HepG2 (cell line): Measurements from ENCODE around the gene PGR. TPM values are rescaled to one million over a fixed set of nuclear protein-coding genes. Genes with fewer than 3 reads are reported as not detected.

Experiments used
- ATAC-seq: fragments of 200-7000 bp; cut with Tn5 transposase; 3 replicates; pipeline ENCODE4 v1.9.1; 2020; ENCODE audit warnings: mild to moderate bottlenecking, moderate library complexity
- BruUV-seq: library from RNA; stranded (reverse); fragments of 400-500 nt; replicated peaks from 2 replicates; lab custom pipeline; 2021; lab: Mats Ljungman, UMichigan
- CTCF ChIA-PET: fragments of 300-600 bp; formaldehyde crosslinking; extraction: SDS; loops from one replicate; lab custom pipeline; 2021; ENCODE audit warnings: low total read pairs, inconsistent platforms, low intra/inter-chr PET ratio; lab: Yijun Ruan, JAX
- POLR2A ChIA-PET: fragments of 350-600 bp; sonication (Branson Sonifier 250); formaldehyde crosslinking; loops from one replicate; lab custom pipeline; 2020; ENCODE audit warnings: antibody characterized with exemption, inconsistent platforms; lab: Yijun Ruan, JAX
- DNase-seq: peaks from one replicate; pipeline ENCODE4 v3.0.0-alpha.2; 2015; ENCODE audit warnings: low spot score
- FAIRE-seq: peaks from 3 replicates; lab custom pipeline; 2011; peaks lifted over from hg19 to GRCh38; lab: Jason Lieb, UNC
- H2AFZ ChIP-seq: one replicate; pipeline ENCODE4 v1.6.1; 2011; ENCODE audit warnings: low read length, inconsistent platforms
- H3K27ac ChIP-seq: fragments of 300-600 bp; 3 replicates; pipeline ENCODE4 v1.8.0; 2011; ENCODE audit warnings: mixed run types, mild to moderate bottlenecking, mixed read lengths, low read length, inconsistent platforms; ENCODE audit not compliant: insufficient read depth; ENCODE audit errors: extremely low read length
- H3K27me3 ChIP-seq, 2 experiments: fragments of 200-600 bp in 1 of 2; 2 replicates in 1 of 2; 3 replicates in 1 of 2; pipeline versions ENCODE4 v1.6.0 to v1.8.0; 2011; ENCODE audit warnings: low read length in 2 of 2, mild to moderate bottlenecking in 2 of 2, moderate library complexity in 2 of 2, inconsistent platforms in 1 of 2; ENCODE audit not compliant: insufficient read depth in 2 of 2, control insufficient read depth in 1 of 2
- H3K36me3 ChIP-seq, 2 experiments: fragments of 200-600 bp in 1 of 2; replicated peaks in 1 of 2; 2 replicates in 1 of 2; 3 replicates in 1 of 2; pipeline versions ENCODE4 v1.5.1 to v1.8.0; 2011; ENCODE audit warnings: low read length in 2 of 2, inconsistent platforms in 1 of 2; ENCODE audit not compliant: insufficient read depth in 2 of 2, control insufficient read depth in 1 of 2
- H3K4me1 ChIP-seq: 2 replicates; pipeline ENCODE4 v1.5.1; 2012; ENCODE audit warnings: low read length, inconsistent platforms; ENCODE audit not compliant: insufficient read depth
- H3K4me2 ChIP-seq: 2 replicates; pipeline ENCODE4 v1.6.0; 2011; ENCODE audit warnings: low read depth, low read length, inconsistent platforms
- H3K4me3 ChIP-seq, 3 experiments: fragments of 200-600 bp in 1 of 3; sonication (generic), shearing (Covaris generic) in 1 of 3; replicated peaks in 1 of 3; 2 replicates each; pipeline ENCODE4 v1.5.1; 2011 to 2016; ENCODE audit warnings: low read length in 3 of 3, inconsistent platforms in 2 of 3, low read depth in 2 of 3, mild to moderate bottlenecking in 2 of 3, control low read depth in 1 of 3, mixed read lengths in 1 of 3; ENCODE audit not compliant: insufficient read depth in 1 of 3
- H3K79me2 ChIP-seq: one replicate; pipeline ENCODE4 v1.6.1; 2011; ENCODE audit warnings: low read length, inconsistent platforms; ENCODE audit not compliant: insufficient read depth
- H3K9ac ChIP-seq: 2 replicates; pipeline ENCODE4 v1.6.0; 2011; ENCODE audit warnings: mild to moderate bottlenecking, low read depth, low read length, inconsistent platforms; ENCODE audit not compliant: insufficient read depth
- H3K9me3 ChIP-seq: 2 replicates; pipeline ENCODE4 v1.5.1; 2012; ENCODE audit warnings: mild to moderate bottlenecking, low read length
- H4K20me1 ChIP-seq: 2 replicates; pipeline ENCODE4 v1.6.0; 2011; ENCODE audit warnings: inconsistent platforms, mild to moderate bottlenecking, low read length, moderate library complexity; ENCODE audit not compliant: insufficient read depth
- CC2D1A ChIP-seq: sonication (generic); formaldehyde crosslinking; IDR thresholded peaks from 2 replicates; pipeline ENCODE4 v1.8.1; 2023; ENCODE audit warnings: mild to moderate bottlenecking, missing genetic modification reagents
- E2F2 ChIP-seq: sonication (generic); formaldehyde crosslinking; IDR thresholded peaks from 2 replicates; pipeline ENCODE4 v1.4.0; 2020; ENCODE audit warnings: missing genetic modification reagents, borderline replicate concordance
- SCMH1 ChIP-seq: sonication (generic); formaldehyde crosslinking; IDR thresholded peaks from 2 replicates; pipeline ENCODE4 v1.9.0; 2021; ENCODE audit warnings: missing genetic modification reagents, mild to moderate bottlenecking, borderline replicate concordance
- SRF ChIP-seq: IDR thresholded peaks from 2 replicates; pipeline ENCODE4 v1.6.1; 2011; ENCODE audit warnings: mild to moderate bottlenecking, low read depth, low read length, moderate library complexity
- TFE3 ChIP-seq: IDR thresholded peaks from 2 replicates; pipeline ENCODE4 v1.6.1; 2016
- ZNF446 ChIP-seq: sonication (generic); formaldehyde crosslinking; IDR thresholded peaks from 2 replicates; pipeline ENCODE4 v1.5.0; 2020; ENCODE audit warnings: mild to moderate bottlenecking, missing genetic modification reagents
- ZNF503 ChIP-seq: sonication (generic); formaldehyde crosslinking; IDR thresholded peaks from 2 replicates; pipeline ENCODE4 v1.4.0; 2020; ENCODE audit warnings: missing genetic modification reagents
- ZSCAN30 ChIP-seq: sonication (generic); formaldehyde crosslinking; IDR thresholded peaks from 2 replicates; pipeline ENCODE4 v1.5.0; 2020; ENCODE audit warnings: mild to moderate bottlenecking, missing genetic modification reagents
- WGBS: methylation state at CpG from one replicate; pipeline ENCODE4 v1.1.6; 2017; ENCODE audit warnings: low lambda C conversion rate; 5-methylcytosine and 5-hydroxymethylcytosine counted together
- in situ Hi-C: cut with HindIII; loops from 2 replicates; pipeline ENCODE4 v1.10.0; 2017; ENCODE audit warnings: low pct_unique_long_range_greater_than_20kb; ENCODE audit not compliant: extremely low pct_ligation_motif_present
- intact Hi-C: fragments of 100-400 bp; cut with micrococcal nuclease; formaldehyde crosslinking; loops from one replicate; pipeline ENCODE4 v1.10.0; 2022; ENCODE audit not compliant: unreplicated experiment
- polyA plus RNA-seq, 8 experiments: library from polyadenylated mRNA; depleted of rRNA in 3 of 8; stranded (reverse) in 7 of 8; unstranded in 1 of 8; fragments of >200 nt; fragmentation: Illumina TruSeq in 4 of 8; extraction: Trizol in 4 of 8; gene quantifications; 2 replicates each; pipeline versions ENCODE4 v1.2.1 to v1.2.3, GENCODE V29; 2011 to 2016; ENCODE audit warnings: low read depth in 4 of 8, missing spikeins in 1 of 8, mixed read lengths in 1 of 8; ENCODE audit not compliant: insufficient read depth in 1 of 8
- total RNA-seq, 5 experiments: library from RNA; depleted of rRNA; stranded (reverse); fragments of >200 nt; fragmentation: Illumina TruSeq; extraction: Trizol; gene quantifications; 2 replicates each; pipeline ENCODE4 v1.2.3, GENCODE V29; 2016; ENCODE audit warnings: low read depth in 1 of 5

PGR gene
- total and polyA plus RNA-seq, 2 of the 13 experiments (the other 11 are each of a cell fraction or from before 2014, with no cell fraction given), result not detected

- TF ChIP-seq SRF (no peak), ZNF503 (CRISPR knock-in tag) (no peak), TFE3 (CRISPR knock-in tag) (no peak), E2F2 (CRISPR knock-in tag) (no peak), SCMH1 (CRISPR knock-in tag) (no peak), CC2D1A (CRISPR knock-in tag) (no peak)
Observed at GRCh38 chr11:101129203-101129943, at the start of gene PGR (continued).

- H2AFZ ChIP-seq, result no peak overlapping the region
- H3K27me3 ChIP-seq, result no peaks in the 10 kb centered on the region; a peak in 1 of 5 replicates
- TF ChIP-seq ZNF446 (no peak), ZSCAN30 (CRISPR knock-in tag) (no peak)
- no peak overlapping the region for H3K9ac ChIP-seq
- in situ Hi-C loops (no loop called here), intact Hi-C loops (no loop called here)
- no peak for ATAC-seq
- 0% methylated on average over 3 of the region's 3 CpGs for WGBS
- POLR2A ChIA-PET, result no interaction called here
- H3K9me3 ChIP-seq, result peaks cover 70% of the 10 kb centered on the region
- H3K27ac ChIP-seq, result no peak overlapping the region
- no peaks in the 10 kb centered on the region for H3K36me3 ChIP-seq
- no peaks in the 10 kb centered on the region for H3K79me2 ChIP-seq
- H4K20me1 ChIP-seq, result no peaks in the 10 kb centered on the region
- no peak for DNase-seq
- no peak overlapping the region for H3K4me3 ChIP-seq
- no TSS peak for BruUV-seq
- CTCF ChIA-PET, result no interaction called here
- no peak overlapping the region for H3K4me2 ChIP-seq
- H3K4me1 ChIP-seq, result no peaks in the 10 kb centered on the region
- FAIRE-seq, result no peak
Observed at GRCh38 chr11:101176381-101176780, 46.8 kb upstream of the PGR start.
